HepG2 (cell line): ENCODE data around the gene MAGI1. TPM values are rescaled to one million over a fixed set of nuclear protein-coding genes. Genes with fewer than 3 reads are reported as not detected.

Source experiments
- ATAC-seq: fragments of 200-7000 bp; cut with Tn5 transposase; 3 replicates; pipeline ENCODE4 v1.9.1; 2020; ENCODE audit warnings: mild to moderate bottlenecking, moderate library complexity
- BruUV-seq: library from RNA; stranded (reverse); fragments of 400-500 nt; replicated peaks from 2 replicates; lab custom pipeline; 2021; lab: Mats Ljungman, UMichigan
- CTCF ChIA-PET: fragments of 300-600 bp; formaldehyde crosslinking; extraction: SDS; loops from one replicate; lab custom pipeline; 2021; ENCODE audit warnings: low total read pairs, inconsistent platforms, low intra/inter-chr PET ratio; lab: Yijun Ruan, JAX
- POLR2A ChIA-PET: fragments of 350-600 bp; sonication (Branson Sonifier 250); formaldehyde crosslinking; loops from one replicate; lab custom pipeline; 2020; ENCODE audit warnings: antibody characterized with exemption, inconsistent platforms; lab: Yijun Ruan, JAX
- DNase-seq: peaks from one replicate; pipeline ENCODE4 v3.0.0-alpha.2; 2015; ENCODE audit warnings: low spot score
- FAIRE-seq: peaks from 3 replicates; lab custom pipeline; 2011; peaks lifted over from hg19 to GRCh38; lab: Jason Lieb, UNC
- H2AFZ ChIP-seq: one replicate; pipeline ENCODE4 v1.6.1; 2011; ENCODE audit warnings: low read length, inconsistent platforms
- H3K27ac ChIP-seq: fragments of 300-600 bp; 3 replicates; pipeline ENCODE4 v1.8.0; 2011; ENCODE audit warnings: mixed run types, mild to moderate bottlenecking, mixed read lengths, low read length, inconsistent platforms; ENCODE audit not compliant: insufficient read depth; ENCODE audit errors: extremely low read length
- H3K27me3 ChIP-seq, 2 experiments: fragments of 200-600 bp in 1 of 2; 2 replicates in 1 of 2; 3 replicates in 1 of 2; pipeline versions ENCODE4 v1.6.0 to v1.8.0; 2011; ENCODE audit warnings: low read length in 2 of 2, mild to moderate bottlenecking in 2 of 2, moderate library complexity in 2 of 2, inconsistent platforms in 1 of 2; ENCODE audit not compliant: insufficient read depth in 2 of 2, control insufficient read depth in 1 of 2
- H3K36me3 ChIP-seq, 2 experiments: fragments of 200-600 bp in 1 of 2; replicated peaks in 1 of 2; 2 replicates in 1 of 2; 3 replicates in 1 of 2; pipeline versions ENCODE4 v1.5.1 to v1.8.0; 2011; ENCODE audit warnings: low read length in 2 of 2, inconsistent platforms in 1 of 2; ENCODE audit not compliant: insufficient read depth in 2 of 2, control insufficient read depth in 1 of 2
- H3K4me1 ChIP-seq: 2 replicates; pipeline ENCODE4 v1.5.1; 2012; ENCODE audit warnings: low read length, inconsistent platforms; ENCODE audit not compliant: insufficient read depth
- H3K4me2 ChIP-seq: 2 replicates; pipeline ENCODE4 v1.6.0; 2011; ENCODE audit warnings: low read depth, low read length, inconsistent platforms
- H3K4me3 ChIP-seq, 3 experiments: fragments of 200-600 bp in 1 of 3; sonication (generic), shearing (Covaris generic) in 1 of 3; replicated peaks in 1 of 3; 2 replicates each; pipeline ENCODE4 v1.5.1; 2011 to 2016; ENCODE audit warnings: low read length in 3 of 3, inconsistent platforms in 2 of 3, low read depth in 2 of 3, mild to moderate bottlenecking in 2 of 3, control low read depth in 1 of 3, mixed read lengths in 1 of 3; ENCODE audit not compliant: insufficient read depth in 1 of 3
- H3K79me2 ChIP-seq: one replicate; pipeline ENCODE4 v1.6.1; 2011; ENCODE audit warnings: low read length, inconsistent platforms; ENCODE audit not compliant: insufficient read depth
- H3K9ac ChIP-seq: 2 replicates; pipeline ENCODE4 v1.6.0; 2011; ENCODE audit warnings: mild to moderate bottlenecking, low read depth, low read length, inconsistent platforms; ENCODE audit not compliant: insufficient read depth
- H3K9me3 ChIP-seq: 2 replicates; pipeline ENCODE4 v1.5.1; 2012; ENCODE audit warnings: mild to moderate bottlenecking, low read length
- H4K20me1 ChIP-seq: 2 replicates; pipeline ENCODE4 v1.6.0; 2011; ENCODE audit warnings: inconsistent platforms, mild to moderate bottlenecking, low read length, moderate library complexity; ENCODE audit not compliant: insufficient read depth
- ARNT ChIP-seq: fragments of 450-650 bp; IDR thresholded peaks from 2 replicates; pipeline ENCODE4 v1.6.1; 2017
- ATAD3A ChIP-seq: sonication (generic); formaldehyde crosslinking; IDR thresholded peaks from 2 replicates; pipeline ENCODE4 v1.4.0; 2020; ENCODE audit warnings: missing genetic modification reagents
- ETV6 ChIP-seq: sonication (generic); formaldehyde crosslinking; conservative IDR thresholded peaks from 2 replicates; pipeline ENCODE4 v1.4.0; 2020; ENCODE audit warnings: missing genetic modification reagents
- IRX3 ChIP-seq: sonication (generic); formaldehyde crosslinking; IDR thresholded peaks from 2 replicates; pipeline ENCODE4 v1.8.1; 2023; ENCODE audit warnings: mild to moderate bottlenecking, low read depth, missing genetic modification reagents, borderline replicate concordance
- KLF11 ChIP-seq: IDR thresholded peaks from 2 replicates; pipeline ENCODE4 v1.6.1; 2016; ENCODE audit warnings: missing compliant biosample characterization
- NFIB ChIP-seq: sonication (generic); formaldehyde crosslinking; IDR thresholded peaks from 2 replicates; pipeline ENCODE4 v1.9.0; 2021; ENCODE audit warnings: missing genetic modification reagents, mild to moderate bottlenecking, borderline replicate concordance
- RELA ChIP-seq: sonication (generic); formaldehyde crosslinking; IDR thresholded peaks from 2 replicates; pipeline ENCODE4 v1.4.0; 2020; ENCODE audit warnings: missing genetic modification reagents
- SATB2 ChIP-seq: sonication (generic); formaldehyde crosslinking; IDR thresholded peaks from 2 replicates; pipeline ENCODE4 v1.5.0; 2020; ENCODE audit warnings: missing genetic modification reagents
- ZGPAT ChIP-seq: IDR thresholded peaks from 2 replicates; pipeline ENCODE4 v1.6.1; 2016; ENCODE audit warnings: mild to moderate bottlenecking
- ZKSCAN8 ChIP-seq: IDR thresholded peaks from 2 replicates; pipeline ENCODE4 v1.6.1; 2016; ENCODE audit warnings: borderline replicate concordance, missing genetic modification reagents, missing compliant biosample characterization
- ZNF282 ChIP-seq: fragments of 450-650 bp; IDR thresholded peaks from 2 replicates; pipeline ENCODE4 v1.6.1; 2018; ENCODE audit not compliant: partially characterized antibody
- ZNF331 ChIP-seq: sonication (generic); formaldehyde crosslinking; IDR thresholded peaks from 2 replicates; pipeline ENCODE4 v1.4.0; 2020; ENCODE audit warnings: missing genetic modification reagents
- ZNF33B ChIP-seq: sonication (generic); formaldehyde crosslinking; IDR thresholded peaks from 2 replicates; pipeline ENCODE4 v1.5.1; 2020; ENCODE audit warnings: mild to moderate bottlenecking, missing genetic modification reagents
- ZNF343 ChIP-seq: sonication (generic); formaldehyde crosslinking; IDR thresholded peaks from 2 replicates; pipeline ENCODE4 v1.4.0; 2020; ENCODE audit warnings: mild to moderate bottlenecking, missing genetic modification reagents
- ZNF616 ChIP-seq: sonication (generic); formaldehyde crosslinking; IDR thresholded peaks from 2 replicates; pipeline ENCODE4 v1.5.0; 2020; ENCODE audit warnings: low read depth, mild to moderate bottlenecking, missing genetic modification reagents
- ZNF639 ChIP-seq: conservative IDR thresholded peaks from 2 replicates; pipeline ENCODE4 v1.6.1; 2018; ENCODE audit warnings: missing genetic modification reagents
- WGBS: methylation state at CpG from one replicate; pipeline ENCODE4 v1.1.6; 2017; ENCODE audit warnings: low lambda C conversion rate; 5-methylcytosine and 5-hydroxymethylcytosine counted together
- in situ Hi-C: cut with HindIII; loops from 2 replicates; pipeline ENCODE4 v1.10.0; 2017; ENCODE audit warnings: low pct_unique_long_range_greater_than_20kb; ENCODE audit not compliant: extremely low pct_ligation_motif_present
- intact Hi-C: fragments of 100-400 bp; cut with micrococcal nuclease; formaldehyde crosslinking; loops from one replicate; pipeline ENCODE4 v1.10.0; 2022; ENCODE audit not compliant: unreplicated experiment
- polyA plus RNA-seq, 8 experiments: library from polyadenylated mRNA; depleted of rRNA in 3 of 8; stranded (reverse) in 7 of 8; unstranded in 1 of 8; fragments of >200 nt; fragmentation: Illumina TruSeq in 4 of 8; extraction: Trizol in 4 of 8; gene quantifications; 2 replicates each; pipeline versions ENCODE4 v1.2.1 to v1.2.3, GENCODE V29; 2011 to 2016; ENCODE audit warnings: low read depth in 4 of 8, missing spikeins in 1 of 8, mixed read lengths in 1 of 8; ENCODE audit not compliant: insufficient read depth in 1 of 8
- total RNA-seq, 5 experiments: library from RNA; depleted of rRNA; stranded (reverse); fragments of >200 nt; fragmentation: Illumina TruSeq; extraction: Trizol; gene quantifications; 2 replicates each; pipeline ENCODE4 v1.2.3, GENCODE V29; 2016; ENCODE audit warnings: low read depth in 1 of 5

The MAGI1 gene
- total and polyA plus RNA-seq, 2 of the 13 experiments (the other 11 are each of a cell fraction or from before 2014, with no cell fraction given), result 22.2 to 26.0 TPM

- no peak overlapping the region for H3K9ac ChIP-seq
- intact Hi-C loops, result no loop called here
- H3K36me3 ChIP-seq, result peaks cover 0 to 1% of the 10 kb centered on the region in 2 experiments; a peak in 1 of 5 replicates
- BruUV-seq, result no TSS peak
- no peak for DNase-seq
- no peak overlapping the region for H3K27ac ChIP-seq
- H3K79me2 ChIP-seq, result peaks cover 19% of the 10 kb centered on the region
- no peaks in the 10 kb centered on the region for H3K27me3 ChIP-seq
- no peaks in the 10 kb centered on the region for H3K4me1 ChIP-seq
- H3K9me3 ChIP-seq, result no peaks in the 10 kb centered on the region
- H3K4me2 ChIP-seq, result no peak overlapping the region
- CTCF ChIA-PET, result no interaction called here
- 97% methylated on average over 4 of the region's 4 CpGs for WGBS
- POLR2A ChIA-PET, result no interaction called here
- H2AFZ ChIP-seq, result no peak overlapping the region
- no peak for ATAC-seq
- no peak for FAIRE-seq
- in situ Hi-C loops, result no loop called here
- H4K20me1 ChIP-seq, result peaks cover 22% of the 10 kb centered on the region; the same call in 1 of the 2 replicates
- no peak overlapping the region for H3K4me3 ChIP-seq
- TF ChIP-seq NFIB (no peak), ARNT (no peak), ZNF282 (no peak), KLF11 (CRISPR knock-in tag) (no peak), ETV6 (CRISPR knock-in tag) (no peak), ZNF639 (CRISPR knock-in tag) (no peak), ZNF616 (CRISPR knock-in tag) (no peak), ZGPAT (no peak), ZKSCAN8 (CRISPR knock-in tag) (no peak), IRX3 (no peak), ZNF331 (CRISPR knock-in tag) (no peak), RELA (CRISPR knock-in tag) (no peak), ZNF343 (no peak), ATAD3A (CRISPR knock-in tag) (no peak), ZNF33B (no peak), SATB2 (CRISPR knock-in tag) (no peak)
- TF ChIP-seq, all 625 proteins: peak for 0
Observed at GRCh38 chr3:65762235-65762580, 276.5 kb downstream of the MAGI1 start.
